Ovary (tissue), 3 donors: Measurements from ENCODE around the gene AUTS2.

Experiments
- CTCF ChIP-seq, 3 donors: fragments of 450-650 bp in 2 of 3; fragments of 200-600 bp in 1 of 3; IDR thresholded peaks; one replicate each; pipeline versions ENCODE4 v1.5.1 to v1.8.0; 2016 to 2022; ENCODE audit warnings: antibody characterized with exemption in 3 of 3, mild to moderate bottlenecking in 1 of 3
- EP300 ChIP-seq: sonication (generic); formaldehyde crosslinking; IDR thresholded peaks from one replicate; pipeline ENCODE4 v1.6.1; 2017; ENCODE audit warnings: antibody characterized with exemption
- donor health status: DM: no; HTN: no; CAD: no.

- no peak for TF ChIP-seq EP300
- TF ChIP-seq CTCF (IDR thresholded peaks at IDR 0.05): no peak
Measured at GRCh38 chr7:70621954-70622600, 1023.8 kb downstream of the AUTS2 start.
